ENCODE results near the gene MIGA2.

The MIGA2 gene

DNA sequence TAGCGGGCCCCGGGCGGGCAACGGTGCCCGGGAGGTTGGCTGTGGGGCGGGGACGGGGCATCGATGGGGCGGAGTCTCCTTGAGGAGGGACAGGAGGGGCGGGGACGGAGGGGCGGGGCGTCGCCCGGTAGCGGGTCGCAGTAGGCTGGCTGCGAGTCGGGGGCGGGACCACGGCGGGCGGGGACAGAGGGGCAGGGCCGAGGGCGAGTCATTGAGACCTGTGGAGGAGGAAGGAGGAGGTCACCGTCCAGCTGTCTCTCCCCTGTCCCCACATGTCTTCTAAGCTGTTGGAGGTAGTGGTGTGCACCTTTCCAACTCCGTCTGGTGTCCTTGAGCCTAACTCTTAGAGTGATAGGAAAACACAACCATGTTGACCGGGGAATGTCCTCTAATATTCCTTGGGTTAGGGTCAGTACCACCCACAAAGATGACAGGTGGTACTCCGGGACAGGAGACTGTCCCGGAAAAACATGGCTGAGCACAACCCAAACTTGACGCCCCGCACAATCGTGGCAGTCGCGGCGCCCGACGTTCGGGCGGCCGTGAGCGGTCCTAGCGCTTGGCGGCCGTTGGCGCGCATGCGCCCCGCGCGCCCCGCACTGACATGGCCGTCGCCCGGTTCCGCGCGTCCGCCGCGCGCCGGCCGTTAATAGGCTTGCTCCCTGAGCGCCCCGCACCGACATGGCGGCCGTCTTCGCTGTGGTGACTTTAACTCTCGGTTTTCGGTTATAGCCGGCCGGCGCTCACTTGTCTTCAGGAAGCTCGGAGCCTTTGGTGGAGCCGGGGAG is 74.5 kb downstream of the MIGA2 start, which contains the start of the genes CRAT and PTPA (continued):
- no peak for TF ChIP-seq ZNF302 (tag by site-specific recombination; IDR thresholded peaks at IDR 0.05; ENCODE audit: low read depth)
- no peak for TF ChIP-seq ZNF114 (tag by site-specific recombination; IDR thresholded peaks at IDR 0.05)
- no peak for TF ChIP-seq ZSCAN23 (tag by site-specific recombination; IDR thresholded peaks at IDR 0.05)
- TF ChIP-seq, protein P1, sequence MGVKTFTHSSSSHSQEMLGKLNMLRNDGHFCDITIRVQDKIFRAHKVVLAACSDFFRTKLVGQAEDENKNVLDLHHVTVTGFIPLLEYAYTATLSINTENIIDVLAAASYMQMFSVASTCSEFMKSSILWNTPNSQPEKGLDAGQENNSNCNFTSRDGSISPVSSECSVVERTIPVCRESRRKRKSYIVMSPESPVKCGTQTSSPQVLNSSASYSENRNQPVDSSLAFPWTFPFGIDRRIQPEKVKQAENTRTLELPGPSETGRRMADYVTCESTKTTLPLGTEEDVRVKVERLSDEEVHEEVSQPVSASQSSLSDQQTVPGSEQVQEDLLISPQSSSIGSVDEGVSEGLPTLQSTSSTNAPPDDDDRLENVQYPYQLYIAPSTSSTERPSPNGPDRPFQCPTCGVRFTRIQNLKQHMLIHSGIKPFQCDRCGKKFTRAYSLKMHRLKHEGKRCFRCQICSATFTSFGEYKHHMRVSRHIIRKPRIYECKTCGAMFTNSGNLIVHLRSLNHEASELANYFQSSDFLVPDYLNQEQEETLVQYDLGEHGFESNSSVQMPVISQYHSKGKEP (tag by site-specific recombination; IDR thresholded peaks at IDR 0.05), result 0 out of 2 replicates have a peak, but pooled peaks have one; percentile 20
- TF ChIP-seq ZNF585B (tag by site-specific recombination; IDR thresholded peaks at IDR 0.05), result no peak
- TF ChIP-seq ZNF670 (tag by site-specific recombination; IDR thresholded peaks at IDR 0.05; ENCODE audit: low read depth), result no peak
- no peak for TF ChIP-seq HOXC10 (CRISPR knock-in tag; IDR thresholded peaks at IDR 0.05)
- 0 out of 2 replicates have a peak, but pooled peaks have one; percentile 41 for TF ChIP-seq GLIS2 (tag by site-specific recombination; IDR thresholded peaks at IDR 0.05)
- TF ChIP-seq, protein P2, sequence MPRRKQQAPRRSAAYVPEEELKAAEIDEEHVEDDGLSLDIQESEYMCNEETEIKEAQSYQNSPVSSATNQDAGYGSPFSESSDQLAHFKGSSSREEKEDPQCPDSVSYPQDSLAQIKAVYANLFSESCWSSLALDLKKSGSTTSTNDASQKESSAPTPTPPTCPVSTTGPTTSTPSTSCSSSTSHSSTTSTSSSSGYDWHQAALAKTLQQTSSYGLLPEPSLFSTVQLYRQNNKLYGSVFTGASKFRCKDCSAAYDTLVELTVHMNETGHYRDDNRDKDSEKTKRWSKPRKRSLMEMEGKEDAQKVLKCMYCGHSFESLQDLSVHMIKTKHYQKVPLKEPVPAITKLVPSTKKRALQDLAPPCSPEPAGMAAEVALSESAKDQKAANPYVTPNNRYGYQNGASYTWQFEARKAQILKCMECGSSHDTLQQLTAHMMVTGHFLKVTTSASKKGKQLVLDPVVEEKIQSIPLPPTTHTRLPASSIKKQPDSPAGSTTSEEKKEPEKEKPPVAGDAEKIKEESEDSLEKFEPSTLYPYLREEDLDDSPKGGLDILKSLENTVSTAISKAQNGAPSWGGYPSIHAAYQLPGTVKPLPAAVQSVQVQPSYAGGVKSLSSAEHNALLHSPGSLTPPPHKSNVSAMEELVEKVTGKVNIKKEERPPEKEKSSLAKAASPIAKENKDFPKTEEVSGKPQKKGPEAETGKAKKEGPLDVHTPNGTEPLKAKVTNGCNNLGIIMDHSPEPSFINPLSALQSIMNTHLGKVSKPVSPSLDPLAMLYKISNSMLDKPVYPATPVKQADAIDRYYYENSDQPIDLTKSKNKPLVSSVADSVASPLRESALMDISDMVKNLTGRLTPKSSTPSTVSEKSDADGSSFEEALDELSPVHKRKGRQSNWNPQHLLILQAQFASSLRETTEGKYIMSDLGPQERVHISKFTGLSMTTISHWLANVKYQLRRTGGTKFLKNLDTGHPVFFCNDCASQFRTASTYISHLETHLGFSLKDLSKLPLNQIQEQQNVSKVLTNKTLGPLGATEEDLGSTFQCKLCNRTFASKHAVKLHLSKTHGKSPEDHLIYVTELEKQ (tag by site-specific recombination; IDR thresholded peaks at IDR 0.05; ENCODE audit: borderline replicate concordance), result peak; percentile 22; the same call in 1 of the 2 replicates
- TF ChIP-seq, protein P3, sequence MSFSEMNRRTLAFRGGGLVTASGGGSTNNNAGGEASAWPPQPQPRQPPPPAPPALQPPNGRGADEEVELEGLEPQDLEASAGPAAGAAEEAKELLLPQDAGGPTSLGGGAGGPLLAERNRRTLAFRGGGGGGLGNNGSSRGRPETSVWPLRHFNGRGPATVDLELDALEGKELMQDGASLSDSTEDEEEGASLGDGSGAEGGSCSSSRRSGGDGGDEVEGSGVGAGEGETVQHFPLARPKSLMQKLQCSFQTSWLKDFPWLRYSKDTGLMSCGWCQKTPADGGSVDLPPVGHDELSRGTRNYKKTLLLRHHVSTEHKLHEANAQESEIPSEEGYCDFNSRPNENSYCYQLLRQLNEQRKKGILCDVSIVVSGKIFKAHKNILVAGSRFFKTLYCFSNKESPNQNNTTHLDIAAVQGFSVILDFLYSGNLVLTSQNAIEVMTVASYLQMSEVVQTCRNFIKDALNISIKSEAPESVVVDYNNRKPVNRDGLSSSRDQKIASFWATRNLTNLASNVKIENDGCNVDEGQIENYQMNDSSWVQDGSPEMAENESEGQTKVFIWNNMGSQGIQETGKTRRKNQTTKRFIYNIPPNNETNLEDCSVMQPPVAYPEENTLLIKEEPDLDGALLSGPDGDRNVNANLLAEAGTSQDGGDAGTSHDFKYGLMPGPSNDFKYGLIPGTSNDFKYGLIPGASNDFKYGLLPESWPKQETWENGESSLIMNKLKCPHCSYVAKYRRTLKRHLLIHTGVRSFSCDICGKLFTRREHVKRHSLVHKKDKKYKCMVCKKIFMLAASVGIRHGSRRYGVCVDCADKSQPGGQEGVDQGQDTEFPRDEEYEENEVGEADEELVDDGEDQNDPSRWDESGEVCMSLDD (tag by site-specific recombination; IDR thresholded peaks at IDR 0.05), result peak; percentile 62; the same call in 1 of the 2 replicates
- peak; percentile 38; the same call in 1 of the 2 replicates for TF ChIP-seq ZNF561 (tag by site-specific recombination; IDR thresholded peaks at IDR 0.05; ENCODE audit: borderline replicate concordance)
- TF ChIP-seq ZNF571 (tag by site-specific recombination; IDR thresholded peaks at IDR 0.05), result no peak
- peak; percentile 72; the same call in 1 of the 2 replicates for TF ChIP-seq IKZF3 (tag by site-specific recombination; IDR thresholded peaks at IDR 0.05)
- TF ChIP-seq GFI1B (tag by site-specific recombination; IDR thresholded peaks at IDR 0.05), result no peak
- TF ChIP-seq SP7 (tag by site-specific recombination; IDR thresholded peaks at IDR 0.05), result peak; percentile 87
- no peak for TF ChIP-seq PRDM1 (tag by site-specific recombination; IDR thresholded peaks at IDR 0.05)
- 0 out of 2 replicates have a peak, but pooled peaks have one; percentile 13 for TF ChIP-seq ZNF843 (tag by site-specific recombination; IDR thresholded peaks at IDR 0.05)
- no peak for TF ChIP-seq ZNF426 (tag by site-specific recombination; IDR thresholded peaks at IDR 0.05)
- TF ChIP-seq ZNF223 (tag by site-specific recombination; IDR thresholded peaks at IDR 0.05), result no peak
- peak; percentile 29; the same call in 1 of the 2 replicates for TF ChIP-seq ZNF214 (tag by site-specific recombination; IDR thresholded peaks at IDR 0.05; ENCODE audit: borderline replicate concordance)
- 0 out of 2 replicates have a peak, but pooled peaks have one; percentile 17 for TF ChIP-seq ZNF660 (tag by site-specific recombination; IDR thresholded peaks at IDR 0.05)
- TF ChIP-seq KLF16 (tag by site-specific recombination; IDR thresholded peaks at IDR 0.05), result peak; percentile 77
- TF ChIP-seq MZF1 (tag by site-specific recombination; IDR thresholded peaks at IDR 0.05; ENCODE audit: borderline replicate concordance), result no peak
- TF ChIP-seq ZIC2 (tag by site-specific recombination; IDR thresholded peaks at IDR 0.05), result no peak
- no peak for TF ChIP-seq ZNF654 (tag by site-specific recombination; IDR thresholded peaks at IDR 0.05; ENCODE audit: low read depth)
- TF ChIP-seq ZNF324 (tag by site-specific recombination; IDR thresholded peaks at IDR 0.05), result peak; percentile 25; the same call in 1 of the 2 replicates
- TF ChIP-seq, protein P4, sequence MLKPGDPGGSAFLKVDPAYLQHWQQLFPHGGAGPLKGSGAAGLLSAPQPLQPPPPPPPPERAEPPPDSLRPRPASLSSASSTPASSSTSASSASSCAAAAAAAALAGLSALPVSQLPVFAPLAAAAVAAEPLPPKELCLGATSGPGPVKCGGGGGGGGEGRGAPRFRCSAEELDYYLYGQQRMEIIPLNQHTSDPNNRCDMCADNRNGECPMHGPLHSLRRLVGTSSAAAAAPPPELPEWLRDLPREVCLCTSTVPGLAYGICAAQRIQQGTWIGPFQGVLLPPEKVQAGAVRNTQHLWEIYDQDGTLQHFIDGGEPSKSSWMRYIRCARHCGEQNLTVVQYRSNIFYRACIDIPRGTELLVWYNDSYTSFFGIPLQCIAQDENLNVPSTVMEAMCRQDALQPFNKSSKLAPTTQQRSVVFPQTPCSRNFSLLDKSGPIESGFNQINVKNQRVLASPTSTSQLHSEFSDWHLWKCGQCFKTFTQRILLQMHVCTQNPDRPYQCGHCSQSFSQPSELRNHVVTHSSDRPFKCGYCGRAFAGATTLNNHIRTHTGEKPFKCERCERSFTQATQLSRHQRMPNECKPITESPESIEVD (tag by site-specific recombination; IDR thresholded peaks at IDR 0.05), result no peak
- TF ChIP-seq TRIM28 (IDR thresholded peaks at IDR 0.05; ENCODE audit: borderline replicate concordance, low read length), result no peak
- TF ChIP-seq ZNF423 (tag by site-specific recombination; IDR thresholded peaks at IDR 0.05), result no peak
- peak; percentile 58 for TF ChIP-seq WT1 (tag by site-specific recombination; IDR thresholded peaks at IDR 0.05)
- TF ChIP-seq YY1 (tag by site-specific recombination; IDR thresholded peaks at IDR 0.05), result peak; percentile 97
- no peak for TF ChIP-seq ZNF558 (tag by site-specific recombination; IDR thresholded peaks at IDR 0.05)
